Medulla oblongata (tissue), 1 donor: ENCODE results near the gene PROX2.
A peak's percentile ranks its signal among the peaks of the same experiment; 100 is the strongest.

ENCODE experiments used
- DNase-seq: peaks from one replicate; pipeline ENCODE4 v3.0.0-alpha.2; 2015; ENCODE audit errors: extremely low spot score

Gene PROX2

GRCh38 chr14:74879427-74880182 is 3.7 kb upstream of the PROX2 start:
- no peak for DNase-seq

GRCh38 chr14:74875204-74875603 is 741 bp downstream of the PROX2 start:
- DNase-seq, result no peak

GRCh38 chr14:74871819-74872218 is 4.1 kb downstream of the PROX2 start:
- no peak for DNase-seq

- no peak for DNase-seq
These were observed 7.2 kb downstream of the PROX2 start for GRCh38 chr14:74868739-74869138.

- peak; percentile 87 for DNase-seq
These were observed 8.3 kb downstream of the PROX2 start for GRCh38 chr14:74867673-74868072.

- no peak for DNase-seq
These were observed 9.1 kb downstream of the PROX2 start for GRCh38 chr14:74866708-74867389.

- no peak for DNase-seq
These were observed 10.8 kb downstream of the PROX2 start for GRCh38 chr14:74865156-74865555.

- peak; percentile 57 for DNase-seq
These were observed 11.7 kb downstream of the PROX2 start for GRCh38 chr14:74864198-74864597.

GRCh38 chr14:74863274-74863673 is 12.7 kb downstream of the PROX2 start:
- DNase-seq, result peak; percentile 71

GRCh38 chr14:74861734-74862090 is 14.2 kb downstream of the PROX2 start:
- DNase-seq, result no peak

GRCh38 chr14:74860899-74861733 is 14.8 kb downstream of the PROX2 start:
- peak; percentile 94 for DNase-seq

GRCh38 chr14:74859757-74860552 is 16.0 kb downstream of the PROX2 start:
- no peak for DNase-seq

GRCh38 chr14:74858022-74858421 is 17.9 kb downstream of the PROX2 start:
- no peak for DNase-seq

- no peak for DNase-seq
These were observed 19.6 kb downstream of the PROX2 start for GRCh38 chr14:74856366-74856765.

GRCh38 chr14:74855945-74856344 is 20.0 kb downstream of the PROX2 start:
- DNase-seq, result no peak

GRCh38 chr14:74855021-74855420 is 20.9 kb downstream of the PROX2 start:
- no peak for DNase-seq

- DNase-seq, result no peak
These were observed 22.4 kb downstream of the PROX2 start for GRCh38 chr14:74853581-74853980.

- no peak for DNase-seq
These were observed 22.9 kb downstream of the PROX2 start for GRCh38 chr14:74852922-74853530.

- DNase-seq, result no peak
These were observed 27.2 kb downstream of the PROX2 start for GRCh38 chr14:74848768-74849167.

GRCh38 chr14:74846968-74847665 is 28.8 kb downstream of the PROX2 start:
- no peak for DNase-seq

- no peak for DNase-seq
These were observed 29.8 kb downstream of the PROX2 start for GRCh38 chr14:74846168-74846567.
